Body of pancreas (tissue), 4 donors: ENCODE results near the gene ARHGAP1. TPM values are rescaled to one million over a fixed set of nuclear protein-coding genes. Genes with fewer than 3 reads are reported as not detected.

Experiments
- ATAC-seq: fragments of 150-250 bp; one replicate; pipeline ENCODE4 v1.9.1; 2016
- DNase-seq, 4 donors: peaks; one replicate each; pipeline ENCODE4 v3.0.0-alpha.2; 2019
- H3K27ac ChIP-seq, 4 donors: fragments of 200-600 bp; sonication (generic); 1 replicate in 3 of 4; 2 replicates in 1 of 4; pipeline versions ENCODE4 v1.5.1 to v1.6.1; 2016 to 2019; ENCODE audit warnings: mild to moderate bottlenecking in 1 of 4, mixed read lengths in 1 of 4, moderate library complexity in 1 of 4
- H3K27me3 ChIP-seq, 2 donors: fragments of 200-600 bp; sonication (generic); one replicate each; pipeline ENCODE4 v1.6.0; 2016; ENCODE audit warnings: mild to moderate bottlenecking in 1 of 2
- H3K36me3 ChIP-seq, 2 donors: fragments of 200-600 bp; sonication (generic); replicated peaks in 1 of 2; 2 replicates each; pipeline ENCODE4 v1.5.1; 2016; ENCODE audit warnings: low read depth in 2 of 2; ENCODE audit not compliant: insufficient read depth in 1 of 2
- H3K4me1 ChIP-seq: fragments of 200-600 bp; sonication (generic); one replicate; pipeline ENCODE4 v1.6.0; 2016
- H3K4me3 ChIP-seq, 2 donors: fragments of 200-600 bp; sonication (generic); 1 replicate in 1 of 2; 2 replicates in 1 of 2; pipeline ENCODE4 v1.5.1; 2016 to 2019
- H3K9me3 ChIP-seq, 3 donors: fragments of 200-600 bp; sonication (generic); 1 replicate in 2 of 3; 2 replicates in 1 of 3; pipeline ENCODE4 v1.5.1; 2016
- CTCF ChIP-seq, 7 experiments: fragments of 450-650 bp in 4 of 7; fragments of 200-600 bp in 3 of 7; sonication (generic) in 3 of 7; IDR thresholded peaks; one replicate each; pipeline ENCODE4 v1.5.1; 2016 to 2019; ENCODE audit warnings: antibody characterized with exemption in 7 of 7
- POLR2A ChIP-seq, 3 donors: fragments of 450-650 bp; IDR thresholded peaks; one replicate each; pipeline ENCODE4 v1.6.1; 2016; ENCODE audit warnings: antibody characterized with exemption in 3 of 3, mild to moderate bottlenecking in 2 of 3
- WGBS, 2 donors: methylation state at CpG; one replicate each; pipeline ENCODE4 v1.1.5; 2017; 5-methylcytosine and 5-hydroxymethylcytosine counted together
- intact Hi-C: fragments of 100-400 bp; cut with DNase I; formaldehyde crosslinking; loops from one replicate; pipeline ENCODE4 v1.15.1; 2023
- total RNA-seq, 2 donors: library from RNA; depleted of rRNA; stranded (reverse); fragments of >200 nt; gene quantifications; one replicate each; pipeline ENCODE4 v1.1.0, GENCODE V29; 2016

The ARHGAP1 gene
- total RNA-seq, 2 donors from 2014 or later, result 27.8 to 43.5 TPM

DNA sequence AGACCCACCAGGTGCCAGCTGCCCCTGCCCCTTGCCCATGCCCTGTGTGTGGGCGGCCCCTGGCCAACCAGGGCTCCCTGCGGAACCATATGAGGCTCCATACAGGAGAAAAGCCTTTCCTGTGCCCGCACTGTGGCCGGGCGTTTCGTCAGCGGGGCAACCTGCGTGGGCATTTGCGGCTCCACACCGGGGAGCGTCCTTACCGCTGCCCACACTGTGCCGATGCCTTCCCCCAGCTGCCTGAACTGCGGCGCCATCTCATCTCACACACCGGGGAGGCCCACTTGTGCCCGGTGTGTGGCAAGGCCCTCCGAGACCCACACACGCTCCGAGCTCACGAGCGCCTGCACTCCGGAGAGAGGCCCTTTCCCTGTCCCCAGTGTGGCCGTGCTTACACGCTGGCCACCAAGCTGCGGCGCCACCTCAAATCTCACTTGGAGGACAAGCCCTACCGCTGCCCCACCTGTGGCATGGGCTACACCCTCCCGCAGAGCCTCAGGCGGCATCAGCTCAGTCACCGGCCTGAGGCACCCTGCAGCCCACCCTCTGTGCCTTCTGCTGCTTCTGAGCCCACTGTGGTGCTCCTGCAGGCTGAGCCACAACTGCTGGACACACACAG is 4.8 kb upstream of the ARHGAP1 start:
- H3K4me1 ChIP-seq, result peaks cover 11% of the 10 kb centered on the region
- TF ChIP-seq POLR2A (IDR thresholded peaks at IDR 0.05), result no peak
- TF ChIP-seq CTCF (IDR thresholded peaks at IDR 0.05), result no peak
- H3K9me3 ChIP-seq, result no peaks in the 10 kb centered on the region
- H3K36me3 ChIP-seq, result peaks cover 7 to 23% of the 10 kb centered on the region in 2 donors
- intact Hi-C loops, result no loop called here
- no peaks in the 10 kb centered on the region for H3K27me3 ChIP-seq
- H3K27ac ChIP-seq, result no peak overlapping the region
- no peak overlapping the region for H3K4me3 ChIP-seq
- ATAC-seq (no peak), DNase-seq (no peak)
- 92% methylated on average over 29 of the region's 31 CpGs; no CpG with 5 or more reads in 1 of the 2 donors for WGBS, 2 donors

DNA sequence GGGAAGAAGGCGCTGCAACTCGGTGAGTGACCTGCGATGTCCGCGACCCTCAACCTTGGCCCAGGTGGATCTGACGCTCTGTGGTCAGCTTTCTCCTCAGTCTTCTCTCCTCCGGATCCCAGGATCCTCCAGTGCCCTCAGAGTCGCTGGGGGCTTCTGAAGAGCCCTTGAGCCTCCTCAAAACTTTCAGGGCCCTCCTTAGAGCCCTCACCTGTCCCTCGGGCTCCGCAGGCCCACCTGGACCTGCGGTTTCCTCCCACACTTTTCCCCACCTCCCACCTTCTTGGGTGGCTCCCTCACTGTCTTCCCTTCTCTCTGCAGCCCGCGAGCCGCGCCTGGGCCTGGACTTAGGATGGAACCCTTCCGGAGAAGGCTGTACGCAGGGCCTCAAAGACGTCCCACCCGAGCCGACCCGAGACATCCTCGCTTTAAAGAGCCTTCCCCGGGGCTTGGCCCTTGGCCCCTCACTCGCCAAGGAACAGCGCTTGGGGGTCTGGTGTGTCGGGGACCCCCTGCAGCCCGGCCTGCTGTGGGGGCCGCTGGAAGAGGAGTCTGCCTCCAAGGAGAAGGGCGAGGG is 747 bp upstream of the ARHGAP1 start:
- Histone ChIP-seq H3K27ac (peak overlapping the region; percentile 74 to 94 (median 92)), H3K4me1 (peaks cover 40% of the 10 kb centered on the region), H3K27me3 (no peaks in the 10 kb centered on the region), H3K36me3 (peaks cover 7 to 23% of the 10 kb centered on the region in 2 donors), H3K4me3 (peak overlapping the region; percentile 90 to 99), H3K9me3 (no peaks in the 10 kb centered on the region)
- ATAC-seq (no peak), DNase-seq (no peak)
- no peak for TF ChIP-seq POLR2A (IDR thresholded peaks at IDR 0.05)
- TF ChIP-seq CTCF (IDR thresholded peaks at IDR 0.05), result no peak
- 0 to 2% methylated on average over 16 to 29 of the region's 29 CpGs for WGBS, 2 donors
- intact Hi-C loops, result no loop called here

- 44 to 70% methylated on average over 1 of the region's 1 CpG for WGBS, 2 donors
- peaks cover 40% of the 10 kb centered on the region for H3K4me1 ChIP-seq
- no peak overlapping the region for H3K27ac ChIP-seq
- DNase-seq (no peak), ATAC-seq (no peak)
- peaks cover 0 to 7% of the 10 kb centered on the region in 2 donors for H3K36me3 ChIP-seq
- no peak overlapping the region for H3K4me3 ChIP-seq
- intact Hi-C loops, result no loop called here
- no peaks in the 10 kb centered on the region for H3K9me3 ChIP-seq
- H3K27me3 ChIP-seq, result no peaks in the 10 kb centered on the region
- TF ChIP-seq CTCF (IDR thresholded peaks at IDR 0.05), result no peak
- TF ChIP-seq POLR2A (IDR thresholded peaks at IDR 0.05), result no peak
Observed at GRCh38 chr11:46698597-46698996, 1.8 kb downstream of the ARHGAP1 start.

DNA sequence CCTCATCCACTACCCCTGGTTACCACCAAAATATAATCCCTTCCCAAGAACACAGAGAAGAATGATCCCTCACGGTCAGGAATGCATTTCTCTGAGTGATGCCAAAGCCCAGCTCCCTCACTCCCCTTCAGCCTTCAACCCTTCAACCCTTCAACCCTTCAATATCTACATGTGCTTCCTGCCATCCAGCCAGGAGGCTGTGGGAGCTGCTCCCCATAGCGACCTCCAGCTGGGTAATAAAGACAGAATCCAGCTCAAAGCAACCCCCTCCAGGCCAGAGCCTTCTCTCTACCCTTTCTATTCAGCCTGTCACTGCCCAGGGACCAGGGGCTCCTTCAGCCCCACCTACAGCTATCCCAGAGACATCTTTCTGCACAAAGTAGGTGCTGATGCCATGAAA is 2.7 kb downstream of the ARHGAP1 start:
- Histone ChIP-seq H3K4me1 (peaks cover 40% of the 10 kb centered on the region), H3K9me3 (no peaks in the 10 kb centered on the region)
- 54 to 55% methylated on average over 2 of the region's 2 CpGs for WGBS, 2 donors

More for the DNA sequence above, 2.7 kb downstream of the ARHGAP1 start:
- no peaks in the 10 kb centered on the region for H3K27me3 ChIP-seq
- no peak for DNase-seq
- TF ChIP-seq POLR2A (IDR thresholded peaks at IDR 0.05) (no peak), CTCF (IDR thresholded peaks at IDR 0.05) (no peak)
- H3K4me3 ChIP-seq, result no peak overlapping the region
- no peak for ATAC-seq
- H3K36me3 ChIP-seq, result peaks cover 0 to 8% of the 10 kb centered on the region in 2 donors
- H3K27ac ChIP-seq, result no peak overlapping the region
- intact Hi-C loops, result no loop called here
